Measurements from ENCODE around the gene MGAT4C.

MGAT4C gene

GRCh38 chr12:86230516-86231146 lies 25.6 kb downstream of the MGAT4C start:
- TF ChIP-seq CTCF (IDR thresholded peaks at IDR 0.05; ENCODE audit: borderline replicate concordance, insufficient read depth, low read depth, low read length): no peak
- no peak overlapping the region for H3K4me3 ChIP-seq (ENCODE audit: low read depth, low read length)

GRCh38 chr12:86229772-86230171 lies 26.4 kb downstream of the MGAT4C start:
- no peak overlapping the region for H3K4me3 ChIP-seq (ENCODE audit: low read depth, low read length)
- no peak for TF ChIP-seq CTCF (IDR thresholded peaks at IDR 0.05; ENCODE audit: borderline replicate concordance, insufficient read depth, low read depth, low read length)

- H3K4me3 ChIP-seq (ENCODE audit: low read depth, low read length): no peak overlapping the region
- no peak for TF ChIP-seq CTCF (IDR thresholded peaks at IDR 0.05; ENCODE audit: borderline replicate concordance, insufficient read depth, low read depth, low read length)
Observed at GRCh38 chr12:86228656-86229055, 27.5 kb downstream of the MGAT4C start.

- TF ChIP-seq CTCF (IDR thresholded peaks at IDR 0.05; ENCODE audit: borderline replicate concordance, insufficient read depth, low read depth, low read length): no peak
- no peak overlapping the region for H3K4me3 ChIP-seq (ENCODE audit: low read depth, low read length)
Observed at GRCh38 chr12:86226481-86226880, 29.7 kb downstream of the MGAT4C start.

- no peak overlapping the region for H3K4me3 ChIP-seq (ENCODE audit: low read depth, low read length)
- TF ChIP-seq CTCF (IDR thresholded peaks at IDR 0.05; ENCODE audit: borderline replicate concordance, insufficient read depth, low read depth, low read length): no peak
Observed at GRCh38 chr12:86216591-86216990, 39.6 kb downstream of the MGAT4C start.

- H3K4me3 ChIP-seq (ENCODE audit: low read depth, low read length): no peak overlapping the region
Observed at GRCh38 chr12:86213012-86213411, 43.2 kb downstream of the MGAT4C start.

More at GRCh38 chr12:86213012-86213411, 43.2 kb downstream of the MGAT4C start:
- no peak for TF ChIP-seq CTCF (IDR thresholded peaks at IDR 0.05; ENCODE audit: borderline replicate concordance, insufficient read depth, low read depth, low read length)
